GM13977 (cell line): ENCODE results near the gene CSNK2A3.

Source experiments
- DNase-seq: peaks from one replicate; pipeline ENCODE4 v3.0.0; 2012; ENCODE audit warnings: low spot score
- in situ Hi-C: fragments of 300-500 bp; cut with MboI; formaldehyde crosslinking; loops from one replicate; pipeline ENCODE4 v1.12.0; 2022; ENCODE audit warnings: low sequenced_read_pairs, low pct_unique_long_range_greater_than_20kb, mixed read lengths, inconsistent platforms; ENCODE audit not compliant: unreplicated experiment
- TF ChIP-seq, protein P1 (sequence below): IDR thresholded peaks from 2 replicates; pipeline ENCODE4 v1.5.1; 2012; ENCODE audit warnings: mild to moderate bottlenecking, control low read depth; ENCODE audit not compliant: insufficient read depth; ENCODE audit errors: extremely low read depth, missing control alignments

CSNK2A3 gene

DNA sequence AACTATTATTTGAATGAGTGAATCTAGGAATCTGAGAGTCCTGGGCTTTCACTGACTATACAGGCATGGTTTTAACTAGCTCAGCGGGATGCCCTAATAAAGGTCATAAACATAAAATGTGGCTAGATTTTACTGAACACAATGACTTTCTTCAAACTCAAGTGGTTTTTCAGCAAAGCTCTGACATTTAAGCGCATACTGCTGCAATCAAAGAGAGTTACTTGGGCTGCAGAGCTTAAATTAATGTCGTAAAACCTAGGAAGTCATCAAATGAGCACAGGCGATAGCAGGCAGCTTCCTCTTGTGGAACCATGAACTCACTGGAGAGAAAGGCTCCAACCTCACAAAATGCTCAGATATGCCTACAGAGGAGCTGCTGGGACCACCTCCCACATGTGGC is 6.7 kb downstream of the CSNK2A3 start:
- DNase-seq, result no peak
- TF ChIP-seq, protein P1, sequence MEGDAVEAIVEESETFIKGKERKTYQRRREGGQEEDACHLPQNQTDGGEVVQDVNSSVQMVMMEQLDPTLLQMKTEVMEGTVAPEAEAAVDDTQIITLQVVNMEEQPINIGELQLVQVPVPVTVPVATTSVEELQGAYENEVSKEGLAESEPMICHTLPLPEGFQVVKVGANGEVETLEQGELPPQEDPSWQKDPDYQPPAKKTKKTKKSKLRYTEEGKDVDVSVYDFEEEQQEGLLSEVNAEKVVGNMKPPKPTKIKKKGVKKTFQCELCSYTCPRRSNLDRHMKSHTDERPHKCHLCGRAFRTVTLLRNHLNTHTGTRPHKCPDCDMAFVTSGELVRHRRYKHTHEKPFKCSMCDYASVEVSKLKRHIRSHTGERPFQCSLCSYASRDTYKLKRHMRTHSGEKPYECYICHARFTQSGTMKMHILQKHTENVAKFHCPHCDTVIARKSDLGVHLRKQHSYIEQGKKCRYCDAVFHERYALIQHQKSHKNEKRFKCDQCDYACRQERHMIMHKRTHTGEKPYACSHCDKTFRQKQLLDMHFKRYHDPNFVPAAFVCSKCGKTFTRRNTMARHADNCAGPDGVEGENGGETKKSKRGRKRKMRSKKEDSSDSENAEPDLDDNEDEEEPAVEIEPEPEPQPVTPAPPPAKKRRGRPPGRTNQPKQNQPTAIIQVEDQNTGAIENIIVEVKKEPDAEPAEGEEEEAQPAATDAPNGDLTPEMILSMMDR, result no peak
- in situ Hi-C loops, result no loop called here

DNA sequence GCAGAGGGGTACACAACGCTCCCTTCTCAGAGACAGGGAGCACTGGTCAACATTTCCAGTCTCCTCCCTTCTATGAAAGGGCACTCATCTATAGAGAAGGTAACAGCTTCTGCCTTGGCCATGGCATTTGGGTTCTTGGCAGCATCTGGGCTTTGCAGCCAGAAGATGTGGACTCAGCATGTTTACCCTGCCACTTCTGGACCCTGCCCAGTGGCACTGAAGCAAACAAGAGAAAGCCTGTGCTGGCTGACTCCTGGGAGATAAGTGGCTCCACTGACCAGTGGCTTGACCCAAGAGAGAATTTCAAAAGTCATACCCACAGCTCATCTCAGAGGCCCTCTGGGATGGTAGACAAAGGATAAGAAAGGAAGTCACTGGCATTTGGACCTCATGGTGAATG is 8.0 kb downstream of the CSNK2A3 start:
- in situ Hi-C loops, result no loop called here
- no peak for DNase-seq

DNA sequence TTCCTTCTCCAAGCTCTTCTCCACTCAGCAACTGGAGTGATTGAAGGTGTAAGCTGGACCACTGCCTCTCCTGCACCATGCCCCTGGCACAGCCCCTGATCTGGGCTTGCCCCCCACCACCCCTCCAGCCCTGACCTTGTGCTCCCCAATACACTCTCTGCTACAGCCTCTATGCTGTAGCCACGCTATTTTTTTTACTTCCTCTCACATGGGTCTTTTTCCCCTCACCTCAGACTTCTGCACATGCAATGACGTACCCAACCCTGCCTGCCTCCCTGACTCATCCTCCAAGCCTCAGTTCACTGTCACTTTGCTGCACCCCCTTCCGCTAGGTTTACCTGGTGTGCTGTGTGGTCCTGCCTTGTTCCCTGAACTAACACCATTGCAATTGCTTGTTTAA is 9.0 kb downstream of the CSNK2A3 start:
- DNase-seq, result no peak
- TF ChIP-seq, protein P1, result no peak
- in situ Hi-C loops, result no loop called here

More for the DNA sequence above, 8.0 kb downstream of the CSNK2A3 start:
- TF ChIP-seq, protein P1, result no peak

DNA sequence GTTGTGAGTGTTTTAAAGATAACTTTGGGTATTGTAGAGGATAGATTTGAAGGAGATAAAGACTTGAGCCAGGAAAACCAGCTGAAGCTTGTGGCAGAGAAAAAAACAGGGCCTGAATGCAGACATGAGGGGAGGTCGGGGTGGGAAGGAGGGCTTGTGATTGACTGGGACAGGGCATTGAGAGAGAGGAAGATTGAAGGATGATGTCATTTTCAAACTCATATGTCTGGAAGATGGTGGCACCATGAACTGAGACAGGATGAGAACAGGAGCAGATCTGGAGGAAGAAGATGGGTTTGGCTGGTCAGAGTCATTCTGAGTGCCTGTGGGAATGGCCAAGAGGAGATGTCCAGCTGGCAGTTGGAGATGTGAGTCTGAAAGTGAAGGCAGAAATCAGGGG is 14.7 kb downstream of the CSNK2A3 start:
- in situ Hi-C loops, result no loop called here
- DNase-seq, result no peak
- TF ChIP-seq, protein P1, result no peak

DNA sequence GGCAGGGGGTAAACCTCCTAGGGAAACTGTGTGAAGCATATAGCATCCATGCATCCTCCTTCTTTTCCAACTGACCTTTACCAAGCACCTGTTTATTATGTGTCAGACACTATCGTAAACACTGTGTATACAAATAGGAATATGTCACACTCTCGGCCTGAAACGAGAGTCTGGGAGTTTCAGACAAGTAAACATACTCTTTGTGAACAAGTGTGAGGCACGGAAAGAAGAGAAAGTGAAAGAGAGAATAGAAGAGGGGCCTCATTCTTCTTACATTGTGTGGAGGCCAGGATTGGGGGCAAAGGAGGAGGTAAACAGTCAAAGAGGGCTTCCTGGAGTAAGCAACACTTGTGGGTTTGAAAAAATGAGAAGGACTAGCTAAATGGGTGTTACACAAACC is 16.4 kb downstream of the CSNK2A3 start:
- TF ChIP-seq, protein P1, result no peak
- DNase-seq, result no peak
- in situ Hi-C loops, result no loop called here

DNA sequence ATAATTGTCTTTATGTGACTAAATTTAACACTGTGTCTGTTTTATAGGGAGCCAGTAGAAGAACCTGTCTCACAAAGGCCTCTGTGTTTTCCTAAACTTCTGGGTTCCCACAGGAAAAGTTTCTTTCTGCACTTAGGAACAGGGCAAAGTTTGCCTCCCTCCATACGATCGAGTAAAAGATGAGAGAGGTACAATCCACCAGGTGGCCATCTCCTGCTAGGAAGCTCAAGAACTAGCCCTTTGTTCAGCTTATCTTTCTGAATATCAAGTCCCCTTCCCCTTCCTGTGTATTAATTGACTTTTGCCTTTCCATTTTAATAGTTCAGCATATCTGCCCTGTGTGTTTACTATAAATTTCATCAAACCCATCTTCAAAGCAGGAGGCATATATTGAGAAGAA is 18.0 kb downstream of the CSNK2A3 start:
- TF ChIP-seq, protein P1, result no peak
- DNase-seq, result no peak
- in situ Hi-C loops, result no loop called here

DNA sequence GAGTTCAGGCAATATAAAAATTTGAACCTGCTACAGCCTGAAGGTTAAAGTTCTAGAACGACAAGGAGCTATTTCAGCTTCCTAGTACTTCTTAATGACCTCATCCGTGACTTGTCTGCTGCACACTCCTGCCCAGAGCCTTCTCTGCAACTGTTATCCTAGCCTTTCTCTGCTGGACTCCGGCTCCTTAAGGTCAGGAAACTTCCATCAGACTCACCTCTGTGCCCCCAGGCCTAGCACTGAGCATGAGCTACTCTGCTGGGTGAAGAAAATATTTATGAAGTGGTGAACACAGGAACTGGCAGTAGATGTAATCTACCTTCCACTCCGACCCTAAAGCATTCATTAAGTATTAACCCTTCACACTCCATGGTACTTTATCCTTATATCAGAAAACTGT is 18.4 kb downstream of the CSNK2A3 start:
- DNase-seq, result no peak
- TF ChIP-seq, protein P1, result no peak
- in situ Hi-C loops, result no loop called here
